ENCODE data around the gene MAP1LC3B.

- TF ChIP-seq CTCF (IDR thresholded peaks at IDR 0.05) (no peak), EZH2 (IDR thresholded peaks at IDR 0.05) (no peak), EZH2phosphoT487 (IDR thresholded peaks at IDR 0.05) (no peak)
These were observed 34.5 kb downstream of the MAP1LC3B start for GRCh38 chr16:87426423-87427215.
